ENCODE measurements around the gene MCCC1.
A peak's percentile ranks its signal among the peaks of the same experiment; 100 is the strongest.

Gene MCCC1

DNA sequence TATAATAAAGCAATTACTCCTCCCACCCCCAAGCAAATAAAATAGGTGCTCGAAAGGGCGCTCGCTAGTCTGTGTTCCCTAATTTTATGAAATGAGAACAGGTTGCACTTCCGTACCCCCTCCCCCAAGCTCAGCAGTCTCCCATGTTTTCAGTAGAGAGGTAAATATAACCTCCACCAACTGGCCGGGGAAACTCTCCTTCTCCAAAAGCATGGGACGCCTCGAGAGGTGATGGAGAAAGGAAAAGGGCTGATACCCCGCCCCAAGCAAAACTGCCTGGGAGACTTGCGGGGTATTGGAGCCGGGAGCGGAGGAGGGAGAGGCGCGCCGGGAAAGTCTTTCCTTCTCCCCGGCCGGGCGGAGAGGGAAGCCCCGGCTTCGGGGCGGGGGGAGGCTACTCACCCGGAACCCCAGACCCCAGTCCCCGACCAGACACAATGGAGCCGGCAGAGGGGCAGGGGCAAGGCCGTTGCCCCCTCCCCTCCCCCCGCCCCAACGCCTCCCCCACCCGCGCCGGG, 119.6 kb downstream of the MCCC1 start:
- DNase-seq = peak; percentile 25 to 38

- DNase-seq = no peak
Measured at GRCh38 chr3:182979103-182979673, 120.1 kb downstream of the MCCC1 start.

GRCh38 chr3:182978387-182978786, 120.9 kb downstream of the MCCC1 start:
- no peak for DNase-seq

DNA sequence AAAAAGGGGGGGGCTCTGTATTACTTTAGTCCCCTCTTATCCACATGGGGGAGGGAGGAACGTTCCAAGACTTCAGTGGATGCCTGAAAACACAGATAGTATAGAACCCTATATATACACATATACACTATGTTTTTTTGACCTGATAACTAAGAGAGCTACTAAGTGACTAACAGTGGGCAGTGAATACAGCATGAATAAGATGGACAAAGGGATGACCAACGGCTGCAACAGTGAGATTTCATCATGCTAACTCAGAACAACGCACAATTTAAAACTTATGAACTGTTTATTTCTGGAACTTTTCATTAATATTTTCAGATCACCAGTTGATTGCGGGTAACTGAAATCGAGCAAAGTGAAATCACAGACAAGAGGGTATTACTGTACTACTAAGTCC, 126.2 kb downstream of the MCCC1 start:
- DNase-seq = no peak

GRCh38 chr3:182972387-182972786, 126.9 kb downstream of the MCCC1 start:
- no peak for DNase-seq

GRCh38 chr3:182971637-182972036, 127.7 kb downstream of the MCCC1 start:
- no peak for DNase-seq

- DNase-seq = no peak
Measured at GRCh38 chr3:182970811-182971418, 128.4 kb downstream of the MCCC1 start.

GRCh38 chr3:182969853-182970252, 129.4 kb downstream of the MCCC1 start:
- no peak for DNase-seq

- peak; percentile 23 to 33 for DNase-seq
Measured at GRCh38 chr3:182969277-182969676, 130.0 kb downstream of the MCCC1 start.

DNA sequence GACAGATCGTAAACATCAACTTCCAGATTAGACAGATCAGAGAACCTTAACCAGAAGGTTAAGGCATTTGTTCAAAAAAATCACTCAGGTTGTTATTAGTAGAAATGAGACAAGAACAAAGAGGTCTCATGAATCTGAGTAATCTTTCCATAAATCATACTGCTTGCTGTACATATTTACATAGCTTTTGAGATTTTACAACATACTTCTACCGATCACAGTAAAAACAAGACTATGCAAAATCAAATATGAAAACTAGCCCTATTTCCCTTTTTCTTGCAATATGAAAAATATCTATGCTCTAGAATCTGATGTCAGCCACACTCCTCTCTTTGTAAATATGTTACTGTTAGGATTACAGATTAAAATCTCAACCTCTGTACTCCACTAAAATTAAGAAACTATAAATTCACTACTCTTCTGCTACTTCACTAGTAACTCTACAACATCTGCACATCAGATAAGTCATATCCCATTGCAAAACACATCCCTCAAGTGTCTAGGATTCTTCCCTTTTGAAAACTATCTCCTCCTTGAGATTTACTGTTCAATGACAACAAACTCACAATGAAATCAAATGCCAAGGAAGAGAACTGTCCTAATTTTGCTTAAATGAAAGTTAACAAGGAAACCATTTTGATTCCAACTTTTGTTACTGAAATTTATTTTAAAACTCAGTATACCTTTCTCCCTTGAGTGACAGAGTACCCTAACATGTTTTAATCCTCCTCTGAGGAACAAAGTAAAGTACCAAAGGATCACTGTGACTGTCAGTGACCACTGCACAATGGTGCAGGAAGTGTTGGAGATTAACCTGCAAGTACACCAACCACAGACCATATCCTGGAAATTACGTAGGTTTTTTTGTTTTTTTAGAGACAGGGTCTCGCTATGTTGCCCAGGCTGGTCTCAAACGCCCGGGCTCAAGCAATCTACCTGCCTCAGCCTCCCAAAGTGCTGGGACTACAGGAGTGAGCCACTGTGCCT, 131.8 kb downstream of the MCCC1 start:
- peak; percentile 29 to 44 for DNase-seq

DNA sequence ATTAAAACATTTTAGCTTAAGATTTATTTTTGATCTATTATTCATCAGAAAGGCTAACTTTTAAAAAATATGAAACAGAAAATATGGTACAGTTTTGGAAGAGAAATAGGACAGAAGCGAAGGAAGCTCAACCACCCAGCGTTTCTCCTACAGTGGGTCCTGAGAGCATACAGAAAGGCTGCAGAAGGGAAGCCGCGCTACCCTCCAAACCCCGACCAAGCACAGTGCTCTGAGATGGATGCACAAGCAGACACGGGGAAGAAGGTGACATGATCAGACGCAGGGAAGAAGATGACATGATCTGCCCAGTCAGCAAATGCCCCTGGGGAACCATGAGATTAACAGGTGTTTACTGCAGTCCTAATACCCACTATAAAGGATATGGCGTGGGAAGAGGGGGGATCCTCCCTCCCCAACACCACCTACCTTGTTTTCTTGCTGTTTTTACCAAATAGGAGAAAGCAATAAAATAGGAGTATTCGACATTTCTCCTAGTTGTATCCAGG, 133.4 kb downstream of the MCCC1 start:
- no peak for DNase-seq
